AG04449 (cell line): ENCODE measurements around the gene CCDC57.

ENCODE experiments used
- CTCF ChIA-PET: fragments of 350-600 bp; formaldehyde crosslinking; extraction: SDS; loops from one replicate; lab custom pipeline; 2021; ENCODE audit warnings: antibody characterized with exemption; lab: Yijun Ruan, JAX
- POLR2A ChIA-PET: fragments of 400-600, 350-600 bp; formaldehyde crosslinking; extraction: SDS; loops from one replicate; lab custom pipeline; 2020; ENCODE audit warnings: antibody characterized with exemption, inconsistent platforms; lab: Yijun Ruan, JAX
- DNase-seq: peaks from one replicate; pipeline ENCODE4 v3.0.0-alpha.2; 2010; ENCODE audit warnings: low read depth, low spot score
- H3K4me3 ChIP-seq: 2 replicates; pipeline ENCODE4 v1.5.1; 2011; ENCODE audit warnings: low read depth, mild to moderate bottlenecking, control low read depth, low read length
- CTCF ChIP-seq: IDR thresholded peaks from one replicate; pipeline ENCODE4 v1.5.1; 2011; ENCODE audit warnings: mild to moderate bottlenecking, moderate library complexity, low read length, control low read depth, inconsistent platforms; ENCODE audit not compliant: insufficient read depth; ENCODE audit errors: missing control alignments

The CCDC57 gene

GRCh38 chr17:82103553-82104451, 108.8 kb downstream of the CCDC57 start:
- DNase-seq: no peak
- no peak for TF ChIP-seq CTCF
- CTCF ChIA-PET: no interaction called here
- no peak overlapping the region for H3K4me3 ChIP-seq
- POLR2A ChIA-PET: no interaction called here

GRCh38 chr17:82101767-82102679, 110.6 kb downstream of the CCDC57 start:
- H3K4me3 ChIP-seq: no peak overlapping the region
- TF ChIP-seq CTCF: no peak
- POLR2A ChIA-PET: no interaction called here
- no peak for DNase-seq
- CTCF ChIA-PET: no interaction called here

DNA sequence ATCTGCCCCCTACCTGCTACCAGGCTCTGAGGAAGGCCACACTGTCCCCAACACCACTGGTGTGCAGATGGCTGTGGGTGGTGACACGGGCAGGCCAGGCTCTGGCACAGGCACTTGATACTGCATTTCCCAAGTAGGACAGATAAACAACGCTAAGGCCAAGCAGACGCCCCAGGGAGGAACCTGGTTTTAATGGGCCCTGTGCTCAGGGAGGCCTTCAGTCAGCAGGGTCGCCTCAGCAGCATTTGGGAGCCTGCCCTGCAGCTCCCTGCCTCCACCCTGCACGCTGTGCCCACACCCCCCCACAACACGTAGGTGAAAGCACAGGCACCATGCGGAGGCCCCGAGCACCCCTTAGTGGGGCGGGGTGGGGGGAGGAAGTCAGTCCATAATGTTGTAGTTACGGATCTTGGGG, 111.3 kb downstream of the CCDC57 start:
- H3K4me3 ChIP-seq: no peak overlapping the region
- CTCF ChIA-PET: no interaction called here
- no peak for DNase-seq
- TF ChIP-seq CTCF: no peak
- POLR2A ChIA-PET: no interaction called here

DNA sequence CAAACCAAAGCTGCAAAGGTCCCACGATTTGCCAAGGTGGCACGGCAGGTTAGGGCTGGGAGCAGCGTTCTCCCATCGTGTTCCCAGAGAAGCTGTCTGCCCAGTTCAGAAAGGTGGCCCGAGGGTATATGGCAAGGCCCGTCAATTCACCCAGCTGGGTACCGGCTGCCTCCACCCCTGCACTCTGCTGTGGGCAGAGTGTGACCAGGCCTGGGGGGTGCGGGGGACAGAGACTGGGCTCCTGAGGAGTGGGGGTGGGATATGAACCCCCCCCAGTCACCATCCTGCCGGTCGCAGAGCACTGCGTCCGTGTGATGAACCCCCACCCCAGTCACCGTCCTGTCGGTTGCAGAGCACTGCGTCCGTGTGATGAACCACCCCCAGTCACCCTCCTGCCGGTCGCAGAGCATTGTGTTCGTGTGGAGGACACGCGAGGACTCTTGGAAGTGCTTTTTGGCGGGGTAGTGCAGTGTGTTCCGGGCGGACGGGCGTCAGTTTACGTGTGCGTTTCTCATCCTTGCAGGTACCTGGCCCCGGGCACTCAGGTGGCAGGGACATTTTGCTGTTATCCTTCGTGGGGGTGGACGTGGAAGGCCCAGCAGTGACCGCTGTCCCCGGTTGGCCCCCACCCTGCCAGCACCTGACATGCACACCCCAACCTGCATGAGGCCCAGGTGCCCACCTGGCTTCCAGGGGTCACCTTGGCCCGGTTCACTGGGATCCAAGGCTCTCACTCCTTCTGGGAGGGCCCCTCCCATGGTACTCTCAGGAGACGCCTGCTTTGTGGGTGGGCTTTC, 111.9 kb downstream of the CCDC57 start:
- H3K4me3 ChIP-seq: no peak overlapping the region
- ChIA-PET POLR2A (interaction anchor here (0.6 kb wide), 1 partner anchor 51 kb away, joined by 3 read pairs; no protein-coding TSS in a partner anchor), CTCF (no interaction called here)
- no peak for TF ChIP-seq CTCF
- DNase-seq: no peak

DNA sequence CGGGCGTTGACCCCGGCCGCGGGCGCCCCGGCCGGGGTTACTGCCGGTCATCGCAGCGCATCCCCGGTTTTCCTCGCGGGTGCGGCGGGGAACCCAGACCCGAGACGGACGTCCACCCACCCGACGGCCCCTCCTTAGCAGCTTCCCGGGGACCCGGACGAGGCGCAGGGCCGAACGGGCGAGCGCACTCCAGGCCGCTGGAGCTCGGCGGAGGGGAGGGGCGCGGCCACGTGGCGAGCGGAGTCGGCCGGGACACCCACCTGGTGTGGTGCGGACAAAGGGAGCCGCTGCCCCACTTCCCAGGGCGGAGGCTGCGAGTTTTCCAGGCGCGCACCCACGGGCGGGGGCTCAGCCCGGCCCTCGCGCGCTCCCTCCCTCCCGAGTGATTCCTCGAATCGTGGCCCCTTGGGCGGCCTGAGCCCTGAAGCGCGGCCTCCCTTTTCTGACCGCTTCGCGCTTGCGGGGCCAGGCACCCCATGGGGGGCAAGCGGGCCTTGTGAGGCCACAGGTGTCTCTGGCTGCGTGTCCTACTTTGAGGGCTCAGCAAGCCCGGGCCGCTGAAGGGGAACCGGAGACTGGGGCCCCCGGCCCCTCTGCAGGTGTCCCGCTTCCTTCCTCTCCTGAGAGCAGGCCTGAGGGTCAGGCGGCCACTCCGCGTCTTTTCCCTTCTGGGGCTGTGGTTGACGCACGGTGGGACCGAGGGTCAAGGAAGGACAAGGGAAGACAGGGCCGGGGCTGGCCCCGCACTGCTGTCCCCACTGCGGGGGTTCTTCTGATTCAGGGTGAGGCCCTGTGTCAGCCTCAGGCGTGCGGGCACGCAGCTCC, 113.5 kb downstream of the CCDC57 start:
- DNase-seq: no peak
- ChIA-PET POLR2A (interaction anchor here (0.7 to 1.8 kb wide), 10 partner anchors 8 to 143 kb away, joined by 3 to 6 read pairs (median 4); partner anchors contain the start of gene DCXR), CTCF (interaction anchor here (1.0 kb wide), 2 partner anchors 61 to 69 kb away, joined by 5 to 8 read pairs; partner anchors contain the start of gene DCXR)
- peak overlapping the region; percentile 61 for H3K4me3 ChIP-seq
- no peak for TF ChIP-seq CTCF
